ENCODE results near the gene TASP1. TPM values are rescaled to one million over a fixed set of nuclear protein-coding genes. Genes with fewer than 3 reads are reported as not detected.

The TASP1 gene
- total RNA-seq, 2 experiments from 2014 or later = 10.7 to 11.3 TPM

DNA sequence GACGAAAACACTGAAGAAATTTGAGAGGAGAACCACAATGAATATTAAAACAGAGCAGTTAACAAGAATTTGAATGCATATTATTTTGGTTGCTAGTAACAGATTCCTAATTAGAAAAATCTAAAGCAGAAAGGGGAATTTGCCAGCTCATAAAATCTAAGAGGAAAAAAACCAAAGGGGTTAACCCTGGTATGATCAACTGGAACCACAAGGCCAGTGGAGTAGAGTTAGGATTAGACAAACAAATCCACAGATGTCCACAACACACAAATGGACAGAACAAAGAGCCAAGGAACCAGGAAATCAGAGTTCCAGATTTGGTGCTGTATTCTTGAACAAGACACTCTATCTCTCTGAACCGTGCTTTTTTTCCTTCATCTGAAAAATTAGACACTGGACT, 195.0 kb downstream of the TASP1 start:
- no peaks in the 10 kb centered on the region for H3K27me3 Mint-ChIP-seq
- peaks cover 52% of the 10 kb centered on the region for H3K36me3 Mint-ChIP-seq (ENCODE audit: low read depth)
- H3K4me3 Mint-ChIP-seq = no peak overlapping the region
- Histone ChIP-seq H3K27ac (ENCODE audit: low read depth in 1 of 2, low read length in 2 of 2) (no peak overlapping the region), H3K4me1 (ENCODE audit: insufficient read depth, low read length) (no peaks in the 10 kb centered on the region), H3K36me3 (ENCODE audit: insufficient read depth, low read length) (no peaks in the 10 kb centered on the region), H3K27me3 (ENCODE audit: control insufficient read depth in 1 of 2, insufficient read depth in 2 of 2, low read length in 2 of 2) (no peaks in the 10 kb centered on the region), H3K4me3 (ENCODE audit: low read length) (no peak overlapping the region), H3K9me3 (ENCODE audit: control insufficient read depth in 1 of 2, insufficient read depth in 1 of 2, low read length in 2 of 2) (peaks cover 0 to 18% of the 10 kb centered on the region in 2 experiments)
- no peak overlapping the region for H3K27ac Mint-ChIP-seq
- no peak for ATAC-seq (ENCODE audit: poor library complexity)
- no peak for DNase-seq
- no peaks in the 10 kb centered on the region for H3K4me1 Mint-ChIP-seq (ENCODE audit: low read depth)
- intact Hi-C loops (cut with DNase I, micrococcal nuclease) = no loop called here
- TF ChIP-seq, protein P1, sequence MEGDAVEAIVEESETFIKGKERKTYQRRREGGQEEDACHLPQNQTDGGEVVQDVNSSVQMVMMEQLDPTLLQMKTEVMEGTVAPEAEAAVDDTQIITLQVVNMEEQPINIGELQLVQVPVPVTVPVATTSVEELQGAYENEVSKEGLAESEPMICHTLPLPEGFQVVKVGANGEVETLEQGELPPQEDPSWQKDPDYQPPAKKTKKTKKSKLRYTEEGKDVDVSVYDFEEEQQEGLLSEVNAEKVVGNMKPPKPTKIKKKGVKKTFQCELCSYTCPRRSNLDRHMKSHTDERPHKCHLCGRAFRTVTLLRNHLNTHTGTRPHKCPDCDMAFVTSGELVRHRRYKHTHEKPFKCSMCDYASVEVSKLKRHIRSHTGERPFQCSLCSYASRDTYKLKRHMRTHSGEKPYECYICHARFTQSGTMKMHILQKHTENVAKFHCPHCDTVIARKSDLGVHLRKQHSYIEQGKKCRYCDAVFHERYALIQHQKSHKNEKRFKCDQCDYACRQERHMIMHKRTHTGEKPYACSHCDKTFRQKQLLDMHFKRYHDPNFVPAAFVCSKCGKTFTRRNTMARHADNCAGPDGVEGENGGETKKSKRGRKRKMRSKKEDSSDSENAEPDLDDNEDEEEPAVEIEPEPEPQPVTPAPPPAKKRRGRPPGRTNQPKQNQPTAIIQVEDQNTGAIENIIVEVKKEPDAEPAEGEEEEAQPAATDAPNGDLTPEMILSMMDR (IDR thresholded peaks at IDR 0.05) = no peak
- CTCF ChIA-PET = no interaction called here
- H3K9me3 Mint-ChIP-seq = peaks cover 12% of the 10 kb centered on the region
- POLR2A ChIA-PET = no interaction called here

DNA sequence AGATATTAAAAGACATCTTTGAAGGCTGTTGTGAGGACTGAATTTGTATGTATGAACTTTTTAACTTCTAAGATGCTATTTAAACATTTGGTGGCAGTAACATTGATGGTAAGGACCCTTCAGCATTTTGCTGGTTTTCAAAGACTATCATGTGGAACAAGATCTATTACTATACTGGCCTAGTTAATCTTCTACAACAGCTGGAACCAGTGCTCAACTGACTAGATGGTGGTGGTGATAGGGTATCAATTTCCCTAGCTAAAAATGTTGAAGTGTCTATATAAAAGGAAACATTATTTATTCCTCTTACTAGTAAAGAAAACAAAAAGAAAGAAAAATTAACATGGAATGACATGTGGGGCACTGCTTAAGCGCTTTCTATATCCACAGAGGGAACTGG, 195.7 kb downstream of the TASP1 start:
- H3K9me3 Mint-ChIP-seq = peaks cover 12% of the 10 kb centered on the region
- H3K27ac Mint-ChIP-seq = no peak overlapping the region
- Histone ChIP-seq H3K4me1 (ENCODE audit: insufficient read depth, low read length) (no peaks in the 10 kb centered on the region), H3K27ac (ENCODE audit: low read depth in 1 of 2, low read length in 2 of 2) (no peak overlapping the region), H3K27me3 (ENCODE audit: control insufficient read depth in 1 of 2, insufficient read depth in 2 of 2, low read length in 2 of 2) (no peaks in the 10 kb centered on the region), H3K36me3 (ENCODE audit: insufficient read depth, low read length) (no peaks in the 10 kb centered on the region), H3K4me3 (ENCODE audit: low read length) (no peak overlapping the region), H3K9me3 (ENCODE audit: control insufficient read depth in 1 of 2, insufficient read depth in 1 of 2, low read length in 2 of 2) (peaks cover 0 to 18% of the 10 kb centered on the region in 2 experiments)
- peaks cover 52% of the 10 kb centered on the region for H3K36me3 Mint-ChIP-seq (ENCODE audit: low read depth)
- ATAC-seq (ENCODE audit: poor library complexity) = no peak
- ChIA-PET POLR2A (no interaction called here), CTCF (no interaction called here)
- intact Hi-C loops (cut with DNase I, micrococcal nuclease) = no loop called here
- no peak for DNase-seq
- no peaks in the 10 kb centered on the region for H3K4me1 Mint-ChIP-seq (ENCODE audit: low read depth)
- no peaks in the 10 kb centered on the region for H3K27me3 Mint-ChIP-seq
- H3K4me3 Mint-ChIP-seq = no peak overlapping the region
- TF ChIP-seq, protein P1 (IDR thresholded peaks at IDR 0.05) = no peak

DNA sequence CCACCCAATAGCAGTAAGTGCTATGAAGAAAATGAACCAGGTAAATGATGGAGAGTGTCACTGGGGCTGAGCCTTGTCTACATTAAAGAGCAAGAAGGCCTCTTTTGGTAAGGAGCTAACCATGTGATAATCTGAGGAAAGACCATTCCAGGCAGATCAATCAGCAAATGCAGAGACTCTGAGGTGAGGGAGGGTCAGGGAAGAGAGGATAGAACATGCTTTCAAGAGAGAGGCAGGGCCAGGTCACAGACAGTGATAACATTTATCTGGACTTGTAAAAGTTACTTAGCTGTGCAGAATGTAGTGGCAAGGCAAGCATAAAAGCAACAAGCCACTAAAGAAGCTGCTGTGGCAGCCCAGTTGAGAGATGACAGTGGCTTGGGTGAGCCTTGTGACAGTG, 197.3 kb downstream of the TASP1 start:
- POLR2A ChIA-PET = no interaction called here

More for the DNA sequence above, 197.3 kb downstream of the TASP1 start:
- H3K9me3 ChIP-seq (ENCODE audit: control insufficient read depth in 1 of 2, insufficient read depth in 1 of 2, low read length in 2 of 2) = peaks cover 0 to 18% of the 10 kb centered on the region in 2 experiments
- H3K4me3 Mint-ChIP-seq = no peak overlapping the region
- TF ChIP-seq, protein P1 (IDR thresholded peaks at IDR 0.05) = no peak
- no peaks in the 10 kb centered on the region for H3K4me1 Mint-ChIP-seq (ENCODE audit: low read depth)
- CTCF ChIA-PET = no interaction called here
- H3K4me3 ChIP-seq (ENCODE audit: low read length) = no peak overlapping the region
- H3K4me1 ChIP-seq (ENCODE audit: insufficient read depth, low read length) = no peaks in the 10 kb centered on the region
- ATAC-seq (ENCODE audit: poor library complexity) (no peak), DNase-seq (no peak)
- peaks cover 12% of the 10 kb centered on the region for H3K9me3 Mint-ChIP-seq
- H3K36me3 ChIP-seq (ENCODE audit: insufficient read depth, low read length) = no peaks in the 10 kb centered on the region
- H3K36me3 Mint-ChIP-seq (ENCODE audit: low read depth) = peaks cover 52% of the 10 kb centered on the region
- H3K27me3 ChIP-seq (ENCODE audit: control insufficient read depth in 1 of 2, insufficient read depth in 2 of 2, low read length in 2 of 2) = no peaks in the 10 kb centered on the region
- no peak overlapping the region for H3K27ac Mint-ChIP-seq
- no peaks in the 10 kb centered on the region for H3K27me3 Mint-ChIP-seq
- no peak overlapping the region for H3K27ac ChIP-seq (ENCODE audit: low read depth in 1 of 2, low read length in 2 of 2)
- intact Hi-C loops (cut with DNase I, micrococcal nuclease) = no loop called here
